ENCODE data around the gene DLG2. TPM values are rescaled to one million over a fixed set of nuclear protein-coding genes. Genes with fewer than 3 reads are reported as not detected.

The DLG2 gene
- total and polyA plus RNA-seq, 4 experiments from 2014 or later = 0.78 to 2.7 (median 1.9) TPM

- no peaks in the 10 kb centered on the region for H3K4me1 ChIP-seq (ENCODE audit: insufficient read depth, low read length)
Measured at GRCh38 chr11:83982825-83983224, 1644.3 kb downstream of the DLG2 start.

GRCh38 chr11:83979593-83979992 is 1647.6 kb downstream of the DLG2 start:
- no peaks in the 10 kb centered on the region for H3K4me1 Mint-ChIP-seq
- H3K9me3 ChIP-seq (ENCODE audit: control insufficient read depth in 1 of 2, low read length in 2 of 2) = no peaks in the 10 kb centered on the region
- no peaks in the 10 kb centered on the region for H3K36me3 ChIP-seq (ENCODE audit: insufficient read depth, low read length)
- intact Hi-C loops (cut with micrococcal nuclease) = no loop called here
- no peak for DNase-seq
- no peak overlapping the region for H3K27ac Mint-ChIP-seq
- no peak overlapping the region for H3K4me3 ChIP-seq (ENCODE audit: low read length in 2 of 2)
- H3K27me3 ChIP-seq (ENCODE audit: insufficient read depth, low read length) = no peaks in the 10 kb centered on the region
- no peak overlapping the region for H3K4me3 Mint-ChIP-seq
- no peaks in the 10 kb centered on the region for H3K36me3 Mint-ChIP-seq
- H3K27ac ChIP-seq (ENCODE audit: low read depth, low read length) = no peak overlapping the region
- ChIA-PET CTCF (ENCODE audit: partially characterized antibody) (no interaction called here), POLR2A (ENCODE audit: partially characterized antibody) (no interaction called here)
- no peaks in the 10 kb centered on the region for H3K4me1 ChIP-seq (ENCODE audit: insufficient read depth, low read length)
- H3K27me3 Mint-ChIP-seq = no peaks in the 10 kb centered on the region
- H3K9me3 Mint-ChIP-seq = peaks cover 0 to 6% (median 2%) of the 10 kb centered on the region in 8 donors

More at GRCh38 chr11:83982825-83983224, 1644.3 kb downstream of the DLG2 start:
- Mint-ChIP-seq H3K9me3 (peaks cover 0 to 5% (median 2%) of the 10 kb centered on the region in 8 donors), H3K27me3 (no peaks in the 10 kb centered on the region), H3K4me3 (no peak overlapping the region), H3K36me3 (no peaks in the 10 kb centered on the region), H3K27ac (no peak overlapping the region), H3K4me1 (no peaks in the 10 kb centered on the region)
- no peaks in the 10 kb centered on the region for H3K27me3 ChIP-seq (ENCODE audit: insufficient read depth, low read length)
- H3K4me3 ChIP-seq (ENCODE audit: low read length in 2 of 2) = no peak overlapping the region
- ChIA-PET POLR2A (ENCODE audit: partially characterized antibody) (no interaction called here), CTCF (ENCODE audit: partially characterized antibody) (no interaction called here)
- H3K9me3 ChIP-seq (ENCODE audit: control insufficient read depth in 1 of 2, low read length in 2 of 2) = no peaks in the 10 kb centered on the region
- H3K27ac ChIP-seq (ENCODE audit: low read depth, low read length) = no peak overlapping the region
- H3K36me3 ChIP-seq (ENCODE audit: insufficient read depth, low read length) = no peaks in the 10 kb centered on the region
- intact Hi-C loops (cut with micrococcal nuclease) = no loop called here
- no peak for DNase-seq

- Mint-ChIP-seq H3K4me1 (no peaks in the 10 kb centered on the region), H3K27ac (no peak overlapping the region), H3K9me3 (peaks cover 0 to 6% (median 2%) of the 10 kb centered on the region in 8 donors), H3K27me3 (no peaks in the 10 kb centered on the region), H3K4me3 (no peak overlapping the region), H3K36me3 (no peaks in the 10 kb centered on the region)
- H3K4me3 ChIP-seq (ENCODE audit: low read length in 2 of 2) = no peak overlapping the region
- H3K27me3 ChIP-seq (ENCODE audit: insufficient read depth, low read length) = no peaks in the 10 kb centered on the region
- no peaks in the 10 kb centered on the region for H3K9me3 ChIP-seq (ENCODE audit: control insufficient read depth in 1 of 2, low read length in 2 of 2)
- POLR2A ChIA-PET (ENCODE audit: partially characterized antibody) = no interaction called here
- DNase-seq = no peak
- CTCF ChIA-PET (ENCODE audit: partially characterized antibody) = no interaction called here
- H3K36me3 ChIP-seq (ENCODE audit: insufficient read depth, low read length) = no peaks in the 10 kb centered on the region
- intact Hi-C loops (cut with micrococcal nuclease) = no loop called here
- H3K27ac ChIP-seq (ENCODE audit: low read depth, low read length) = no peak overlapping the region
- H3K4me1 ChIP-seq (ENCODE audit: insufficient read depth, low read length) = no peaks in the 10 kb centered on the region
Measured at GRCh38 chr11:83978942-83979341, 1648.2 kb downstream of the DLG2 start.

GRCh38 chr11:83976086-83976485 is 1651.1 kb downstream of the DLG2 start:
- H3K4me3 Mint-ChIP-seq = no peak overlapping the region
- H3K27me3 Mint-ChIP-seq = no peaks in the 10 kb centered on the region
- no peak overlapping the region for H3K27ac Mint-ChIP-seq
- Histone ChIP-seq H3K27me3 (ENCODE audit: insufficient read depth, low read length) (no peaks in the 10 kb centered on the region), H3K27ac (ENCODE audit: low read depth, low read length) (no peak overlapping the region), H3K36me3 (ENCODE audit: insufficient read depth, low read length) (no peaks in the 10 kb centered on the region), H3K4me1 (ENCODE audit: insufficient read depth, low read length) (no peaks in the 10 kb centered on the region), H3K9me3 (ENCODE audit: control insufficient read depth in 1 of 2, low read length in 2 of 2) (no peaks in the 10 kb centered on the region), H3K4me3 (ENCODE audit: low read length in 2 of 2) (no peak overlapping the region)
- intact Hi-C loops (cut with micrococcal nuclease) = no loop called here
- no peaks in the 10 kb centered on the region for H3K36me3 Mint-ChIP-seq
- no peaks in the 10 kb centered on the region for H3K4me1 Mint-ChIP-seq
- ChIA-PET CTCF (ENCODE audit: partially characterized antibody) (no interaction called here), POLR2A (ENCODE audit: partially characterized antibody) (no interaction called here)
- peaks cover 0 to 6% (median 2%) of the 10 kb centered on the region in 8 donors for H3K9me3 Mint-ChIP-seq
- DNase-seq = no peak

- H3K4me1 ChIP-seq (ENCODE audit: insufficient read depth, low read length) = no peaks in the 10 kb centered on the region
- POLR2A ChIA-PET (ENCODE audit: partially characterized antibody) = no interaction called here
- H3K9me3 Mint-ChIP-seq = peaks cover 0 to 5% (median 2%) of the 10 kb centered on the region in 8 donors
- intact Hi-C loops (cut with micrococcal nuclease) = no loop called here
- no peaks in the 10 kb centered on the region for H3K36me3 ChIP-seq (ENCODE audit: insufficient read depth, low read length)
- no peak overlapping the region for H3K4me3 ChIP-seq (ENCODE audit: low read length in 2 of 2)
- no peaks in the 10 kb centered on the region for H3K4me1 Mint-ChIP-seq
- CTCF ChIA-PET (ENCODE audit: partially characterized antibody) = no interaction called here
- DNase-seq = no peak
- H3K27me3 Mint-ChIP-seq = no peaks in the 10 kb centered on the region
- no peak overlapping the region for H3K27ac ChIP-seq (ENCODE audit: low read depth, low read length)
- no peaks in the 10 kb centered on the region for H3K27me3 ChIP-seq (ENCODE audit: insufficient read depth, low read length)
- H3K36me3 Mint-ChIP-seq = no peaks in the 10 kb centered on the region
- no peaks in the 10 kb centered on the region for H3K9me3 ChIP-seq (ENCODE audit: control insufficient read depth in 1 of 2, low read length in 2 of 2)
- no peak overlapping the region for H3K4me3 Mint-ChIP-seq
- no peak overlapping the region for H3K27ac Mint-ChIP-seq
Measured at GRCh38 chr11:83972536-83972935, 1654.6 kb downstream of the DLG2 start.

GRCh38 chr11:83971063-83971462 is 1656.1 kb downstream of the DLG2 start:
- H3K9me3 ChIP-seq (ENCODE audit: control insufficient read depth in 1 of 2, low read length in 2 of 2) = no peaks in the 10 kb centered on the region
- Mint-ChIP-seq H3K4me3 (no peak overlapping the region), H3K9me3 (peaks cover 0 to 4% (median 2%) of the 10 kb centered on the region in 8 donors), H3K27ac (no peak overlapping the region), H3K27me3 (no peaks in the 10 kb centered on the region), H3K36me3 (no peaks in the 10 kb centered on the region), H3K4me1 (no peaks in the 10 kb centered on the region)
- CTCF ChIA-PET (ENCODE audit: partially characterized antibody) = no interaction called here
- no peaks in the 10 kb centered on the region for H3K27me3 ChIP-seq (ENCODE audit: insufficient read depth, low read length)
- DNase-seq = no peak
- intact Hi-C loops (cut with micrococcal nuclease) = no loop called here
- no peaks in the 10 kb centered on the region for H3K4me1 ChIP-seq (ENCODE audit: insufficient read depth, low read length)
- POLR2A ChIA-PET (ENCODE audit: partially characterized antibody) = no interaction called here
- H3K36me3 ChIP-seq (ENCODE audit: insufficient read depth, low read length) = no peaks in the 10 kb centered on the region
- H3K27ac ChIP-seq (ENCODE audit: low read depth, low read length) = no peak overlapping the region
- H3K4me3 ChIP-seq (ENCODE audit: low read length in 2 of 2) = no peak overlapping the region

- no peaks in the 10 kb centered on the region for H3K9me3 ChIP-seq (ENCODE audit: control insufficient read depth in 1 of 2, low read length in 2 of 2)
- H3K9me3 Mint-ChIP-seq = peaks cover 0 to 3% (median under 1%) of the 10 kb centered on the region in 8 donors
- no peaks in the 10 kb centered on the region for H3K4me1 Mint-ChIP-seq
- CTCF ChIA-PET (ENCODE audit: partially characterized antibody) = no interaction called here
- POLR2A ChIA-PET (ENCODE audit: partially characterized antibody) = no interaction called here
- no peak overlapping the region for H3K4me3 Mint-ChIP-seq
- intact Hi-C loops (cut with micrococcal nuclease) = no loop called here
- H3K4me1 ChIP-seq (ENCODE audit: insufficient read depth, low read length) = no peaks in the 10 kb centered on the region
- no peak overlapping the region for H3K4me3 ChIP-seq (ENCODE audit: low read length in 2 of 2)
- no peaks in the 10 kb centered on the region for H3K36me3 ChIP-seq (ENCODE audit: insufficient read depth, low read length)
- H3K27me3 Mint-ChIP-seq = no peaks in the 10 kb centered on the region
- H3K27ac Mint-ChIP-seq = no peak overlapping the region
- no peaks in the 10 kb centered on the region for H3K36me3 Mint-ChIP-seq
- DNase-seq = no peak
- no peak overlapping the region for H3K27ac ChIP-seq (ENCODE audit: low read depth, low read length)
- no peaks in the 10 kb centered on the region for H3K27me3 ChIP-seq (ENCODE audit: insufficient read depth, low read length)
Measured at GRCh38 chr11:83970061-83970671, 1657.0 kb downstream of the DLG2 start.

Measured in CD4-positive, alpha-beta memory T cell (primary cell).